LNCAP (cell line): ENCODE measurements around the gene LYRM2.

Source experiments
- CTCF ChIP-seq: fragments of 450-650 bp; IDR thresholded peaks from 2 replicates; pipeline ENCODE4 v1.5.1; 2017; ENCODE audit warnings: mild to moderate bottlenecking

Gene LYRM2

GRCh38 chr6:89599727-89600126 is 38.8 kb downstream of the LYRM2 start:
- no peak for TF ChIP-seq CTCF

GRCh38 chr6:89597988-89598387 is 40.6 kb downstream of the LYRM2 start:
- TF ChIP-seq CTCF, result peak; percentile 35; the same call in 1 of the 2 replicates

GRCh38 chr6:89597372-89597771 is 41.2 kb downstream of the LYRM2 start:
- no peak for TF ChIP-seq CTCF

DNA sequence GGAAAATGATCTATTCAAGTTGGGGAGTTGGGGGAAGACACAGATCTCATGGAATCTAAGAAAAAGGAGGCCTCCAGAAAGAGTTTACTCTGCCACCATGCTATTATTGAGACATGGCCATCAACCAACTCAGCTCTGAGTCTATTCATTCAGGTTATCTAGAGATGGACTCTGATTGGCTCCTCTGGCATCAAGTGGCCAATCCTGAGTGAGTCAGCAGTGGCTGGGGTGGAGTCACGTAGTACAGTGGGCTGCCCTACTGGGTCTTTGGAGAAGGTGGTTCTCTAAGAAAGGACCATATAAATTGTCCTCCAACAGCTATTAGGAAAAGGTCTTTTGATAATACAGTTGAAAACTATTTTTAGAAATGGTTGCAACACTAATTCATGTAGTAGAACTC is 42.1 kb downstream of the LYRM2 start:
- TF ChIP-seq CTCF, result no peak

- TF ChIP-seq CTCF, result no peak
Observed at GRCh38 chr6:89596056-89596455, 42.5 kb downstream of the LYRM2 start.

DNA sequence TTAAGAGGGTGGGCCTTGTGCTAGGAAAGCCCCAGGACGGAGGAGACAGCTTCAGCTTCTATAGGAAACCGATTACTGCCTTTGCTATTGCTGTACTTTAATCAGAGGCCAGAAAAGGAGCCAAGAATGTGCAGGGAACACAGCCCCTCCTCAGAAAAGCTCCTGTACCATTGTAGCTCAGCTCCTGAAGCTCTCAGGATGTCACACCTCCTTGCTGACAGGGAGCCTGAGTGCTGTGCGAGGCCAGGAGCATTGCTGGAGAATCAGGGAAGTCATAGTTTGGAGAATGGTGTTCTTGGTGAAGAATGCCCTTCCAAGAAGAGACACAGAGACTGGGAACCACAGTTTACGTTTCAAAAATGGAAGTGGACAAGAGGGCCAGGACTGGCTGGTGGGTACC is 46.8 kb downstream of the LYRM2 start:
- no peak for TF ChIP-seq CTCF

DNA sequence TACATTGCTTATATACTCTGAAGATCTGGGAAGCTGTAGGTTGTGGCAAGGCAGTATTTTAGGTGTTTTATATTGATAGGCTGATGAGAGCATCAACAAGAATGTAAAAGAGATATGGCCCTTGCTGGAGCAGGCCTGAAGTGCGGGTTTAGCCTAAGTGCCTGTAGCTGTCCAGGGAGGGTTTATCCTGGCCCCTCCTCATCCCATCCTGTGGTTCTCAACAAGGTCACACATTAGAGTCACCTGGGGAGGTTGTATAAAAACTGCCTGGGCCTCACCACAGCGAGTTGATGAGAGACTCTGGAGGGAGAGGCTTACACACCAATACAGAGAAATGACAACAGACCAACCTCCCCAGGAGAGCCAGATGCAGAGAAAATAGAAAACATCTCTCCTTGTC is 48.4 kb downstream of the LYRM2 start:
- TF ChIP-seq CTCF, result no peak

DNA sequence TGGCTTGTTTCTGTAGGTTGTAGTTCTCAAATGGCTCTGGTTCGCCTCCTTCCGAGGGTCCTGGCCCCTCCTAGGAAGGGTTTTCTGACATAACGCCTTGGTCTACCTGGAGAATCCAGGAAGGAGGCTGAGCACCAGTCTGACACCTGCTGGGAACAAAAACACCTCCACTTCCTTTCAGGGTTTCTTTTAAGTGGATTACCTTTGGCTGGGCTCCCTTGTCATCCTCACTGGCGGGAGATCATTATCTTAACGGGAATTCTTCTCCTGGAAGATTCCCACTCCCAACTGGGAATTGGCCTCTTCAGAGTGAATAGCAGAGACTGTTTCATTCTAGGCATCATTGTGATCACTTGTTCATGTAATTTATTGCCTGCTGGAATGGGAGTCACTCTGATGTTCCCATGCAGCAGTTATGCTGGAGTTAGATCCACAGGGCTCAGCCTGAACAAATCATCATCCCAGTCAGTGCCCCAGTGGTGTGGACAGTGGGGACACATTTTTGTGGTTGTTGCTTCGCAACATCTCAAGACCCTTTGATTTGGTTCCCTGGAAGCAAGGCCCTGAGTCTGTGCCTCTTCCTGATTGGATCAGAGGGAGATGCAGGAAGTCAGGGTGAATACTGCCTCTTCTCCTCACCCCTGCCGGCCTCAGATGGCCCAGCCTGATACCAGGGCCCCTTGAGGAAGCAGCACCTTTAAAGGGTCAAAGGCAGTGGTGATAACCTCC is 49.1 kb downstream of the LYRM2 start:
- no peak for TF ChIP-seq CTCF
